HepG2 (cell line): ENCODE data around the gene RRP12. TPM values are rescaled to one million over a fixed set of nuclear protein-coding genes. Genes with fewer than 3 reads are reported as not detected.

Experiments
- KDM5B ChIP-seq: sonication (generic); formaldehyde crosslinking; IDR thresholded peaks from 2 replicates; pipeline ENCODE4 v1.4.0; 2020; ENCODE audit warnings: missing genetic modification reagents, mild to moderate bottlenecking, borderline replicate concordance
- PHF21A ChIP-seq: sonication (generic); formaldehyde crosslinking; IDR thresholded peaks from 2 replicates; pipeline ENCODE4 v1.5.0; 2020; ENCODE audit warnings: mild to moderate bottlenecking, missing genetic modification reagents
- PRDM10 ChIP-seq: sonication (generic); formaldehyde crosslinking; IDR thresholded peaks from 2 replicates; pipeline ENCODE4 v1.4.0; 2020; ENCODE audit warnings: low read depth, missing genetic modification reagents
- SATB2 ChIP-seq: sonication (generic); formaldehyde crosslinking; IDR thresholded peaks from 2 replicates; pipeline ENCODE4 v1.5.0; 2020; ENCODE audit warnings: missing genetic modification reagents
- TARDBP ChIP-seq: sonication (generic); formaldehyde crosslinking; IDR thresholded peaks from 2 replicates; pipeline ENCODE4 v1.8.0; 2022; ENCODE audit warnings: mild to moderate bottlenecking, missing genetic modification reagents
- TBX2 ChIP-seq: sonication (generic); formaldehyde crosslinking; IDR thresholded peaks from 2 replicates; pipeline ENCODE4 v1.5.0; 2020; ENCODE audit warnings: missing genetic modification reagents, mild to moderate bottlenecking, borderline replicate concordance
- ZKSCAN8 ChIP-seq: IDR thresholded peaks from 2 replicates; pipeline ENCODE4 v1.6.1; 2016; ENCODE audit warnings: borderline replicate concordance, missing genetic modification reagents, missing compliant biosample characterization
- ZNF343 ChIP-seq: sonication (generic); formaldehyde crosslinking; IDR thresholded peaks from 2 replicates; pipeline ENCODE4 v1.4.0; 2020; ENCODE audit warnings: mild to moderate bottlenecking, missing genetic modification reagents
- ZNF605 ChIP-seq: sonication (generic); formaldehyde crosslinking; IDR thresholded peaks from 2 replicates; pipeline ENCODE4 v1.8.0; 2022; ENCODE audit warnings: mild to moderate bottlenecking, missing genetic modification reagents
- ZNF891 ChIP-seq: sonication (generic); formaldehyde crosslinking; IDR thresholded peaks from 2 replicates; pipeline ENCODE4 v1.5.0; 2020; ENCODE audit warnings: mild to moderate bottlenecking, missing genetic modification reagents
- polyA plus RNA-seq, 8 experiments: library from polyadenylated mRNA; depleted of rRNA in 3 of 8; stranded (reverse) in 7 of 8; unstranded in 1 of 8; fragments of >200 nt; fragmentation: Illumina TruSeq in 4 of 8; extraction: Trizol in 4 of 8; gene quantifications; 2 replicates each; pipeline versions ENCODE4 v1.2.1 to v1.2.3, GENCODE V29; 2011 to 2016; ENCODE audit warnings: low read depth in 4 of 8, missing spikeins in 1 of 8, mixed read lengths in 1 of 8; ENCODE audit not compliant: insufficient read depth in 1 of 8
- total RNA-seq, 5 experiments: library from RNA; depleted of rRNA; stranded (reverse); fragments of >200 nt; fragmentation: Illumina TruSeq; extraction: Trizol; gene quantifications; 2 replicates each; pipeline ENCODE4 v1.2.3, GENCODE V29; 2016; ENCODE audit warnings: low read depth in 1 of 5
- TF ChIP-seq, protein P1 (sequence below), 2 experiments: sonication (generic) in 1 of 2; formaldehyde crosslinking in 1 of 2; IDR thresholded peaks; 2 replicates each; pipeline versions ENCODE4 v1.6.1 to v1.9.0; 2014 to 2022; ENCODE audit warnings: antibody characterized with exemption in 1 of 2, borderline replicate concordance in 1 of 2, inconsistent platforms in 1 of 2, low read depth in 1 of 2, missing genetic modification reagents in 1 of 2

RRP12 gene
- total and polyA plus RNA-seq, 2 of the 13 experiments (the other 11 are each of a cell fraction or from before 2014, with no cell fraction given) = 13.2 to 39.4 TPM

GRCh38 chr10:97426776-97427570 lies 25.8 kb upstream of the RRP12 start (continued):
- TF ChIP-seq ZNF343 (CRISPR knock-in tag) = 0 out of 2 replicates have a peak, but pooled peaks have one; percentile 25
- TF ChIP-seq KDM5B (CRISPR knock-in tag) = 0 out of 2 replicates have a peak, but pooled peaks have one; percentile 22
- TF ChIP-seq ZKSCAN8 (CRISPR knock-in tag) = no peak
- TF ChIP-seq, protein P1, sequence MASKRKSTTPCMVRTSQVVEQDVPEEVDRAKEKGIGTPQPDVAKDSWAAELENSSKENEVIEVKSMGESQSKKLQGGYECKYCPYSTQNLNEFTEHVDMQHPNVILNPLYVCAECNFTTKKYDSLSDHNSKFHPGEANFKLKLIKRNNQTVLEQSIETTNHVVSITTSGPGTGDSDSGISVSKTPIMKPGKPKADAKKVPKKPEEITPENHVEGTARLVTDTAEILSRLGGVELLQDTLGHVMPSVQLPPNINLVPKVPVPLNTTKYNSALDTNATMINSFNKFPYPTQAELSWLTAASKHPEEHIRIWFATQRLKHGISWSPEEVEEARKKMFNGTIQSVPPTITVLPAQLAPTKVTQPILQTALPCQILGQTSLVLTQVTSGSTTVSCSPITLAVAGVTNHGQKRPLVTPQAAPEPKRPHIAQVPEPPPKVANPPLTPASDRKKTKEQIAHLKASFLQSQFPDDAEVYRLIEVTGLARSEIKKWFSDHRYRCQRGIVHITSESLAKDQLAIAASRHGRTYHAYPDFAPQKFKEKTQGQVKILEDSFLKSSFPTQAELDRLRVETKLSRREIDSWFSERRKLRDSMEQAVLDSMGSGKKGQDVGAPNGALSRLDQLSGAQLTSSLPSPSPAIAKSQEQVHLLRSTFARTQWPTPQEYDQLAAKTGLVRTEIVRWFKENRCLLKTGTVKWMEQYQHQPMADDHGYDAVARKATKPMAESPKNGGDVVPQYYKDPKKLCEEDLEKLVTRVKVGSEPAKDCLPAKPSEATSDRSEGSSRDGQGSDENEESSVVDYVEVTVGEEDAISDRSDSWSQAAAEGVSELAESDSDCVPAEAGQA (IDR thresholded peaks at IDR 0.05; ENCODE audit: low read depth) = no peak
- TF ChIP-seq, protein P1 (CRISPR knock-in tag; IDR thresholded peaks at IDR 0.05; ENCODE audit: borderline replicate concordance) = no peak
- TF ChIP-seq ZNF605 (CRISPR knock-in tag) = peak; percentile 63
- TF ChIP-seq TBX2 (CRISPR knock-in tag) = no peak
- TF ChIP-seq ZNF891 (CRISPR knock-in tag) = peak; percentile 46; the same call in 1 of the 2 replicates
- peak; percentile 45; the same call in 1 of the 2 replicates for TF ChIP-seq PHF21A (CRISPR knock-in tag)
- no peak for TF ChIP-seq PRDM10 (CRISPR knock-in tag)
- 0 out of 2 replicates have a peak, but pooled peaks have one; percentile 21 for TF ChIP-seq TARDBP (CRISPR knock-in tag)
- TF ChIP-seq SATB2 (CRISPR knock-in tag) = no peak
- TF ChIP-seq, all 625 proteins: peak for 22
